Right lobe of liver (tissue), 4 donors: Measurements from ENCODE around the gene OR10G4.

Experiments used
- CTCF ChIP-seq, 4 donors: fragments of 200-600 bp in 3 of 4; fragments of 450-650 bp in 1 of 4; IDR thresholded peaks; one replicate each; pipeline versions ENCODE4 v1.5.1 to v1.8.0; 2016 to 2022; ENCODE audit warnings: antibody characterized with exemption in 4 of 4, mild to moderate bottlenecking in 2 of 4
- POLR2A ChIP-seq: fragments of 450-650 bp; IDR thresholded peaks from one replicate; pipeline ENCODE4 v1.6.1; 2017; ENCODE audit warnings: antibody characterized with exemption, mild to moderate bottlenecking
- donor health status: DM: no; HTN: no; CAD: no.
- donor health status: DM: no; HTN: no; CAD: no.
- donor health status: DM: no; HTN: yes; CAD: no.

DNA sequence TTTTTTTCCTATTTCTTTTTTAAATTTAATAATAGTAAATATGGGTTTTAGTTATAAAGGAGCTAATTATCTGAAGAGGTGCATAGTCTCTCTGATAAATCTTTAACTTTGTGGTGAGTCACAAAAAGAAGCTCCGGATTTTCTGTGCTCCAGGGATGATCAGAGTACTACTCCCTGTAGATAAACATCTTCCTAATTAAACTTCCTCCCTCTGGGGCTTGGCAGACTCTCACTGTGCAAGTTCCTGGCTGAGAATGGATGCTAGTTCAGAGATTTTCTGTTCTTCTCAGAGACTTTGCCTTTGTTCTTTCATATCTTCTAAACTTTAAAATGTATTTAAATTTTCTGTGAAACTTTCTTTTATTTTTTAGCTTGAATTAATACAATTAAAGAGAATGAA, 28.5 kb downstream of the OR10G4 start, which contains the start of gene OR10G7:
- TF ChIP-seq CTCF (IDR thresholded peaks at IDR 0.05), result no peak
- TF ChIP-seq POLR2A, result no peak
